GM19463 (cell line): ENCODE results near the gene FLT1.

Experiments
- ATAC-seq: cut with Tn5 transposase; IDR thresholded peaks from one replicate; pipeline ENCODE4 v1.9.1; 2021; ENCODE audit warnings: mild to moderate bottlenecking, moderate library complexity; ENCODE audit not compliant: unreplicated experiment

The FLT1 gene

DNA sequence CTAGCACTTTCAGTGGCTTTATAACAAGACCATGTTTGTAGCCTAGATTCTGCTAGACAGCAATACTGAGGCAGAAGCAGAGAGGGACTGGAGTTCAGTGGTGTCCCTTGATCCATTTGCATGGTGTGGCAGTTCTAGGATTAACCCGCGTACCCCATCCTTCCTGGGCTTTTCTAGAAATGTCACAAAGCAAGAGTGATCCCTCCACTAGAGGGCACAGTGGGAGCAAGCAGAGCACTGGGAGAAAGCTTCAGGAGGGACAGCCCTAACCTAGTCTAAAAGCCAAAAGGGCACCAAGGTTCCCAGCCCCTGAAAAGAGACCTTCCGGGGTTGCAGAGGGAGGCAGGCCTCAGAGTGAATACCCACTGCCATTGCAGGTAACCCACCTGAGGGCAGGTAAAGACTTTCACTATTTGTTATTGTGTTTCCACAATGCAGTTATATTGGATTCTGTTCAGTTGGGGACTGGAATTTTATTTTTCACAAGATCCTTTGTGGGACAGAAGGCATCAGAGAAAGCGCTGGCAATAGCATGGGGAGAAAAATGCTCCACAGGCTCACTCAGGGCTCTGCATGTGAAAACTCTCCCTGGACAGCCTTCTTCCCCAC lies 170.6 kb downstream of the FLT1 start:
- peak; percentile 80 for ATAC-seq

GRCh38 chr13:28322256-28322905 lies 172.5 kb downstream of the FLT1 start:
- no peak for ATAC-seq

DNA sequence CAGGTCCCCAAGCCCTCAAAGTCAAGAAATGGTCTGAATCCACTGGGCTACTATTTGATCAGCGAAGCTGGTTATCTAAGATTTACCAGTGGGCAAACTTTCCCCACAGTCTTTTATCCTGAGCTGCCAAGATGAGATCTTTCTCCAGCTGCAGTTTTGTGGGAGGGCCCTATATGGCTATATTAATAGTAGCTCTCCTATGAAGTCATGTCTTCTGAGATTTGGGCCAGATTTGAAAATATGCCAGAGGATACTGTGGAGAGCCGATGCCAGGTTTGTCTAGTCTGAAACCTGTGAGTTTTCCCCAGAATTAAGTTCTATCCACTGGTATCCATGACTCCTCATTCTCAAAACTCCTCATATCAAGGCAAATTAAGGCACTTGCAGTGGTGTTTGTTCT lies 173.2 kb downstream of the FLT1 start:
- no peak for ATAC-seq

DNA sequence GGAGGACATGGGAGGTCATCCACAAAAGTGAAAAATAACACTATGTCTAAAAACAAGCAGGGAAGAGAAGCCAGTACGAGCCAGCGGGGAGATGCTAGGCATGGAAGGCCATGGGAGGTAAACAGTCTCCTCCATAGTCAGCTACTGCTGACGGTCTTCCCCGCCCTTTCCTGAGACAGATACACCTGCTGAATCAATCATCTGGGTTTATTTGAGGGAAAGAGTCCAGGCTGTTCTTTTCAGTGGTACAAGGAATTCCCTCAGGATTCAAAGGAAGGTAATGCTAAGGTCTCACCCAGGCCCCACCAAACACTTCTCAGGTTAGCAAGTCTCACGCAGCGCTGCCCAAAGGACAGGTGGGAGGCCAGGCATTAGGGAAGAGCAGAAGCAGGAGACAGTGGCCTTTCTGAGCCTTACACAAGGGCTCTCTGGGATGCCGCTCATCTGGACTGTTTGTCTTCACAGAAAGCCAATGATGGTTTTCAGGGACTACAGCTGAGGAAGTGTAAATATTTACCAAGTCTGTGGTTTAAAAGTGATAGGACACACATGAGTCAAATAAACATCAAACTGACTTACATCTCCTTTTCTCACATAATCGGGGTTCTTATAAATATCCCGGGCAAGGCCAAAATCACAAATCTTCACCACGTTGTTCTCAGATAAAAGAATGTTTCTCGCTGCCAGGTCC lies 173.9 kb downstream of the FLT1 start:
- no peak for ATAC-seq

DNA sequence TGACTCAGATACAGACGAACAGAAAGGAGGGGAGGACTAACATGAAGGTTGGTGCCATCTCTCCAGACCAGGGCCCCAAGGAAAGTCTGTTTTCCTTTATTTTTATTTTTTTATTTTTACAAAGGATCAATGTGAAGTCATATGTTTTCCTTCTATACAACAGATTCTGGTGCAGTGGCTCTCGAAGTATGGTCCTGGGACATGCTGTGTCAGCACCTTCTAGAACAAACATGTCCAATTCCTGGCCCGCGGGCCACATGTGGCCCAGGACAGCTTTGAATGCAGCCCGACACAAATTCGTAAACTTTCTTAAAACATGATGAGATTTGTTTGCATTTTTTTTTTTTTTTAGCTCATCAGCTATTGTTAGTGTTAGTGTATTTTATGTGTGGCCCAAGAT lies 174.7 kb downstream of the FLT1 start:
- no peak for ATAC-seq

- no peak for ATAC-seq
These were observed 175.4 kb downstream of the FLT1 start for GRCh38 chr13:28319528-28319927.

- no peak for ATAC-seq
These were observed 176.4 kb downstream of the FLT1 start for GRCh38 chr13:28318496-28318895.

GRCh38 chr13:28316836-28317235 lies 178.1 kb downstream of the FLT1 start:
- ATAC-seq, result no peak

GRCh38 chr13:28316129-28316528 lies 178.8 kb downstream of the FLT1 start:
- ATAC-seq, result no peak

DNA sequence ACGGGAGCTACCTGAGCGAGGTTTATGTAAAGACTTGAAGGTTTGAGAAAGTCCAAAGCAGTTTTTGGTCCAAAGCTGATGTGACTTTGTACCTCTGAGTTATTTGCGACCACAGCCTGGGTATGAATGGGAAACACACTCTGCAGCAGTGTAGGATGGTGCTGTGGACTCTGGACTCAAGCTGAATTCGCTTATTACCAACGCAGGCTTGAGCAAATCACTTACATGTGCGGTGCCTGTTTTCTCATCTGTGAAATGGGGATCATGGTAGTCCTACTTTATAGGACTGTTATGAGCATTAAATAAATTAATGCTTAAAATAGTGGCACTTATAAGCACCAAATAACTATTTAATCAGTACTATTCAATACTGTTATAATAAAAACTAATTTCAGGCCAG lies 180.0 kb downstream of the FLT1 start:
- no peak for ATAC-seq

DNA sequence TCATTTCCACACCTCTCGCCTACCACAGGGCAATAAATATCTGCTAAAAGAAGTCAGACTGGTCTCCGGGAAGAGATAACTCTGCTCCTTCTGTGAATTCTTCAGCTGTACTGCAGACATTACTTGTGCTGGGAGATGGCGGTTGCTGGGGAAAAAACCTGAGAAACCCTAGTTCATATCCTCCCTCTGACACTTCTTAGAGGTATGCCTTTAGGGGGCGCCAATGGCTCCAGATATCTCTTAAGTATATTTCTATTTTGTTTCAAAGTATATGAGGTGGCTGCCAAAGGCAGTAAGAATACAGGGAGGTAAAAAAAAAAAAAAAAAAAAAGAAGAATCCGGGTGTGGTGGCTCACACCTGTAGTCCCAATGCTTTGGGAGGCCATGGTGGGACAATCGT lies 181.3 kb downstream of the FLT1 start:
- ATAC-seq, result no peak

- no peak for ATAC-seq
These were observed 188.6 kb downstream of the FLT1 start for GRCh38 chr13:28306325-28306724.

DNA sequence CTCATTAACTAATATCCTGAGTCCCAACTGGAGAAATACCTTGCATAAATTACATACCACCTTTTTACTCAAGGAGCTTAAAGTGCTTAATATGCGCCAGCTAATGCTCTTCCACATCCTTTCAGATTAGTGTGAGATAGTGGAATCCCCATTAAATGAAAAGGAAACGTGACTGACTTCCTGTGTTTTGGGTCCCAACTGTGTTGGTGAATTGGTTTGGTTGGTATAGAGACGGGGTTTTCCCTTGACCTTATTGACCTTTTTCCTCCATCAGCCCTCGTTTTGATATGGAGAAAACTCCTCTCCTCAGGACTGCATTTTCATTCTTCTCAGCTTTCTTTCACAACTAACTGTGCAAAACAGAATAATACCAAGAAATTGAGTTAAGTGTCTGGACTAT lies 193.1 kb downstream of the FLT1 start:
- no peak for ATAC-seq

GRCh38 chr13:28299916-28300315 lies 195.0 kb downstream of the FLT1 start:
- ATAC-seq, result no peak

DNA sequence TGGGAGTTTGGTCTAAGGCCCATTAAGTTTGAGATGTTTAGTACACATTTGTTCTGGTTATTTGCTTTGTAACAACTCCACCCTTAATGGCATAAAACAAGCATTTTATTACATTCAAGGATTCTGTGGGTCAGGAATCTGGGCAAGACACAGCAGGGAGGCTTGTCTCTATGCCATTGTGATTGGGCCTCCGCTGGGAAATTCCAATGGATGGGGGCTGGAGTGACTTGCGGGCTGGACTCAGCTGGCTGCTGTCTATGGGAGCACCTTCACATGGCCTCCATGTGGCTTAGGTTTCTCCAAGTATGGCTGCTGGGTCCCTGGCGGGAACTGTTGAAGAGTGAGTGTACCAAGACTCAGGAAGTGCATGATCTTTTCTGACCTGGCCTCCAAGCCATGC lies 197.6 kb downstream of the FLT1 start:
- ATAC-seq, result no peak

DNA sequence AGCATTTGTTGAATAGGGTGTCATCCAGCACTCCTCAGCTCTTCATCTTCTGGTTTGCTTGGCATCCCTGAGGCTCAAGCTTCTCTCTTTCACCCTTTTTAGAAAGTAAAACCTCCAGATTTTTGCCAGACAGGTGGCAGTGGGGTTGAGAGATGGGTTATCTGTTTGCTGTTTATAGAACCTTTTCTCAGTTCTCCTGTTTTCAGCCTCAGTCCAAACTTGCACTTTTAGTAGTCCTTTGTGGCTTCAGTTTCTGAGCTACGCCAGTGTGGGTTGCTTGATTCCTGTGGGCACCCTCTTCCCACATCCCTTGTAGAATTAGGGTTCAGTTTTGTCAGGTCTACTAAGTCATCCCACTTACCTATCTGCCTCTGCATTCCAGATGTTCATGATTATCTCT lies 208.7 kb downstream of the FLT1 start:
- ATAC-seq, result no peak

GRCh38 chr13:28283600-28283999 lies 211.3 kb downstream of the FLT1 start:
- no peak for ATAC-seq

DNA sequence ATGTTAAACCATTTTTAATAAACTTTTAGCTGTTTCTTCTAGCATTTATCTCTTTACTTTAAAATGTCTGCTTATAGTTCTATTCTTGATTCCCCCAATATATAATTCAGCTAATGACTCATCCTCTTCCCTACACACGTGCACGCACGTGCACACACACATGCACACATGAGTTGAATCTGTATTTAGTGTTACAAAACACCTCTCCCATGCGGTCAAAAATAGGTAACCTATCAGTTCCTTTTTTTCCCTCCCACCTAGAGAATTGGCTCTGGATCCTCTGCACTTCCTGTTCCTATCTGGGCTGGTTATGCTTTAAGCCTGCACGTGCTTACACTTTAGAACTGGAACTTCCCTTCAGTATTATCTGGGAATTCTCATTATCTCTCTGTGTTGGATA lies 212.5 kb downstream of the FLT1 start:
- peak; percentile 61 for ATAC-seq

DNA sequence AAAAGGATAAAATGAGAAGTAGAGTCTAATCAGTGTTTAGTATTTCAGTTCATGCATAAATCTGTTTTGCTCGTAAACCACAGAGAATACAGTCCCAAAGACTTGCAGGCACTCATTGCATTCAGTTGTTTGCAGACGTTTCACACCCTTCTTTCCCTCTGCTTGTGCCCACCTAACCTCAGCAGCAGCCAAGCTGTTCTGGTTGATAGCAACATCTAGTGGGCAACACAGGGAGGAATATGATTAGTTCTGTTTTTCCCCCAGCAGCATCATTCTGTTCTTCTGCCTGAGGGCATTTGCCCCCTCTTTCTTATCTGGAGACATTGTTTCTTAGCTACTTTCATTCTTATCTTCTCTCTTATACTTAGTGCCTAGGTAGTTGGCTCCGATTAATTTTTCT lies 221.0 kb downstream of the FLT1 start:
- ATAC-seq, result no peak

- ATAC-seq, result no peak
These were observed 223.7 kb downstream of the FLT1 start for GRCh38 chr13:28271056-28271840.

- peak; percentile 98 for ATAC-seq
These were observed 226.1 kb downstream of the FLT1 start for GRCh38 chr13:28268800-28269223.

GRCh38 chr13:28267497-28267896 lies 227.4 kb downstream of the FLT1 start:
- no peak for ATAC-seq
